ENCODE data around the gene TGFBR2.
A peak's percentile ranks its signal among the peaks of the same experiment; 100 is the strongest.

TGFBR2 gene

DNA sequence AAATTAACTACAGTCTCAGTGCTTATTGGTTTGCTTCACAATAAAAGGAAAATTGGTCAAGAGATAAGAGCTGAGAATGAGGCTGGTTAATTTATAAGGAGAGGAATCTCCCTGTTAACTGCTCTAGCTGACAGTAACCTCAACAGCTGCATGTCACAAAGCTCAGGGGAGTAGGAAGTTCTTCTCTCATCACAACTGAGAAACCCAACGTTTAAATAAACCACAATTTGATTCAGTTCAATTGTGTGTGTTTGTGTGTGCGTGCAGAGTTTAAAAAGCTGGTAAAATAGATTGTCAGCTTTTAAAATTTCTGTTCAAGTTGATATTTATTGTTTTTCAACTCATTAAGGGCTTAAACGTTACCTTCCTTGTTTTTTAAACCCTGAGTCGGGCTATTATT, 3.5 kb upstream of the TGFBR2 start:
- no peak for DNase-seq (ENCODE audit: low read depth, low spot score)
- no peaks in the 10 kb centered on the region for H3K36me3 ChIP-seq (ENCODE audit: control insufficient read depth, insufficient read depth, low read length)
- H3K4me1 ChIP-seq (ENCODE audit: control insufficient read depth, insufficient read depth, low read length), result peaks cover 1% of the 10 kb centered on the region; the same call in 1 of the 2 replicates
- no peak overlapping the region for H3K4me3 ChIP-seq (ENCODE audit: low read length)
- H3K27me3 ChIP-seq (ENCODE audit: control insufficient read depth, insufficient read depth, low read length), result no peaks in the 10 kb centered on the region
- H3K9me3 ChIP-seq (ENCODE audit: control insufficient read depth, insufficient read depth, low read length), result no peaks in the 10 kb centered on the region
- WGBS (ENCODE audit: insufficient coverage, insufficient read length), result no CpG with 5 or more reads among the region's 4 CpGs
- H3K27ac ChIP-seq (ENCODE audit: low read length), result no peak overlapping the region

DNA sequence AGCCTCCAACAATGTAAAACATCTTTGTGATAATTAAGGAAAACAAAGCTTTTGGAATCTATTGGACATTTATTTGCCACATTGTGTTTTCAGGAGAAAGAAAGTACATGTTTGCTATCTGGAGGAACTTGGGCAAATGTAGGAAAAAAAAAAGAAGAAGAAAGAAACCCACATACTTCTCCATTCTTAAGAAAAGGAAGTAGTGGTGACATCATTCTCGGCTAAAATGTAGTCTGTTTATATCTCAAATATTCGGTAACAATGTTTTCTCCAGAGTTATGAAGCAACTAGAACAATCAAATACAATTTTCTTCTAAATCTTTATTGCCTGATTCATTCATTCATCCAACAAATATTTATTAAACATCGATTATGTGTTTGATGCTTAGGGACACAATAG, 2.3 kb upstream of the TGFBR2 start:
- no peaks in the 10 kb centered on the region for H3K9me3 ChIP-seq (ENCODE audit: control insufficient read depth, insufficient read depth, low read length)
- no peak overlapping the region for H3K27ac ChIP-seq (ENCODE audit: low read length)
- DNase-seq (ENCODE audit: low read depth, low spot score), result no peak
- H3K4me3 ChIP-seq (ENCODE audit: low read length), result no peak overlapping the region
- no CpG with 5 or more reads among the region's 3 CpGs for WGBS (ENCODE audit: insufficient coverage, insufficient read length)
- H3K4me1 ChIP-seq (ENCODE audit: control insufficient read depth, insufficient read depth, low read length), result peaks cover 1% of the 10 kb centered on the region; the same call in 1 of the 2 replicates
- H3K27me3 ChIP-seq (ENCODE audit: control insufficient read depth, insufficient read depth, low read length), result no peaks in the 10 kb centered on the region
- H3K36me3 ChIP-seq (ENCODE audit: control insufficient read depth, insufficient read depth, low read length), result no peaks in the 10 kb centered on the region

DNA sequence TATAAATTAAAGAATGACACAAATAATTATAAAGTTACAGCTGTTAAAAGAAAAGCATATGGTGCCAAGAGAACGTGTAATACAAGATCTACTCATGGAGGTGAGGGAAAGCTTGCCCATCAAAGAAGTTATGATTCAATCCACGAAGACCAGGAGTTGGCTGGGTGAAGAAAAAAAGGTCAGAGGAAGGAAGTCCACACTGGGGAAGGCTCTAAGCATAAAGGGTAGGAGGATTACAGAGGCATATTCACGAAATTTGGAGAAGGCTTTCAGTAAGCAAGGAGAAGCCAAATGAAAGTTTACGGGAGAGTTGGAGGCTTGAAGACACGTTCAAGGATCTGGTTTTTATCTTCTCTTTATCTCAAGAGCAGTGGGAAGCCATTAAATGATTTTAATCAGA, 1.8 kb upstream of the TGFBR2 start:
- no peaks in the 10 kb centered on the region for H3K36me3 ChIP-seq (ENCODE audit: control insufficient read depth, insufficient read depth, low read length)
- no peak for DNase-seq (ENCODE audit: low read depth, low spot score)
- H3K4me3 ChIP-seq (ENCODE audit: low read length), result no peak overlapping the region
- no peaks in the 10 kb centered on the region for H3K9me3 ChIP-seq (ENCODE audit: control insufficient read depth, insufficient read depth, low read length)
- H3K4me1 ChIP-seq (ENCODE audit: control insufficient read depth, insufficient read depth, low read length), result peaks cover 1% of the 10 kb centered on the region; the same call in 1 of the 2 replicates
- H3K27me3 ChIP-seq (ENCODE audit: control insufficient read depth, insufficient read depth, low read length), result no peaks in the 10 kb centered on the region
- WGBS (ENCODE audit: insufficient coverage, insufficient read length), result no CpG with 5 or more reads among the region's 5 CpGs
- H3K27ac ChIP-seq (ENCODE audit: low read length), result no peak overlapping the region

DNA sequence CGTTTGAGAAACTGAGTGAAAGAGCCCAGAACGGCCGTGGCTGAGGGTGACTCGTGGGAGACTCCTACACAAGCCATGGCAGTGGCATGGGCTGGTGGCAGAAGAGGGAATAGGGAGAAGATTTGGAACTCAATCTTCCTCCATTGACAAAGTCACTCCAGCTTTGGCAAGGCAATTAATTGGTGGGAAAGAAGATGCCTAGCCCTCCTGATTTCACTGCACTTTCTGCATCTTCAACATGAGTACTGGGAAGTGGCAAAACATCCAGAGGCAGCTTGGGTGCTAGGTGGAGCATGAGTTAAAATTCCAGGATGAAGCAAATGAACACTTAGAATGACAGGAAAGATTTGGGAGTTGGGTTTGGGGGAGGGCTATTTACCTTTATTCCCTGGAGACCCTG, 1.4 kb upstream of the TGFBR2 start:
- Histone ChIP-seq H3K4me1 (ENCODE audit: control insufficient read depth, insufficient read depth, low read length) (peaks cover 1% of the 10 kb centered on the region; the same call in 1 of the 2 replicates), H3K4me3 (ENCODE audit: low read length) (no peak overlapping the region), H3K9me3 (ENCODE audit: control insufficient read depth, insufficient read depth, low read length) (no peaks in the 10 kb centered on the region), H3K27ac (ENCODE audit: low read length) (no peak overlapping the region), H3K36me3 (ENCODE audit: control insufficient read depth, insufficient read depth, low read length) (no peaks in the 10 kb centered on the region), H3K27me3 (ENCODE audit: control insufficient read depth, insufficient read depth, low read length) (no peaks in the 10 kb centered on the region)
- no peak for DNase-seq (ENCODE audit: low read depth, low spot score)
- no CpG with 5 or more reads among the region's 4 CpGs for WGBS (ENCODE audit: insufficient coverage, insufficient read length)

DNA sequence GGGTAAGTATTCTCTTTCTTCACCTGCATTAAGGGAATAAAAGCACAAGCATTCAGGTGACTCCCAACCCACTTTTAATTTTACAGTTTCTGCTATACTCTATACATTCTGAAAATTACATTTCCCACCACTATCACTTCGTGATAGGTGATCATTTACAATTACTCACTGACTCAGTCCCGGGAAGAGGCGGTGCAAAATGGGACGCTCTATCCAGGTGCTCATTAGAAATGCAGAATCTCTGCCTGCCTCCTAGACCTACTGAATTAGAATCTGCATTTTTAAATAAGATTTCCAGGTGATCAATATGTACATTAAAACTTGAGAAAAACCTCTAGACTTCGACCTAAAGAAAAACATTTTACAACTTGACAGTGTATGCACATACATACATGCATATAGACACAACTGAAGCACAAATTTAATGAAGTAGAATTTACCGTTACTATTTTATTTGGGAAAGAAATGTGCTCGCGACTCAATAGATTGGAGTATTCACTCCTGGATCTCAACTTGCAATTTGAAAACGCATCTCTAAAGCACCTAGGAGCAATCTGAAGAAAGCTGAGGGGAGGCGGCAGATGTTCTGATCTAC, 598 bp upstream of the TGFBR2 start:
- no peak for DNase-seq (ENCODE audit: low read depth, low spot score)
- H3K27ac ChIP-seq (ENCODE audit: low read length), result no peak overlapping the region
- H3K27me3 ChIP-seq (ENCODE audit: control insufficient read depth, insufficient read depth, low read length), result no peaks in the 10 kb centered on the region
- WGBS (ENCODE audit: insufficient coverage, insufficient read length), result no CpG with 5 or more reads among the region's 10 CpGs
- H3K4me3 ChIP-seq (ENCODE audit: low read length), result peak overlapping the region; percentile 78; the same call in 1 of the 2 replicates
- H3K4me1 ChIP-seq (ENCODE audit: control insufficient read depth, insufficient read depth, low read length), result peaks cover 3% of the 10 kb centered on the region; the same call in 1 of the 2 replicates
- no peaks in the 10 kb centered on the region for H3K9me3 ChIP-seq (ENCODE audit: control insufficient read depth, insufficient read depth, low read length)
- no peaks in the 10 kb centered on the region for H3K36me3 ChIP-seq (ENCODE audit: control insufficient read depth, insufficient read depth, low read length)

DNA sequence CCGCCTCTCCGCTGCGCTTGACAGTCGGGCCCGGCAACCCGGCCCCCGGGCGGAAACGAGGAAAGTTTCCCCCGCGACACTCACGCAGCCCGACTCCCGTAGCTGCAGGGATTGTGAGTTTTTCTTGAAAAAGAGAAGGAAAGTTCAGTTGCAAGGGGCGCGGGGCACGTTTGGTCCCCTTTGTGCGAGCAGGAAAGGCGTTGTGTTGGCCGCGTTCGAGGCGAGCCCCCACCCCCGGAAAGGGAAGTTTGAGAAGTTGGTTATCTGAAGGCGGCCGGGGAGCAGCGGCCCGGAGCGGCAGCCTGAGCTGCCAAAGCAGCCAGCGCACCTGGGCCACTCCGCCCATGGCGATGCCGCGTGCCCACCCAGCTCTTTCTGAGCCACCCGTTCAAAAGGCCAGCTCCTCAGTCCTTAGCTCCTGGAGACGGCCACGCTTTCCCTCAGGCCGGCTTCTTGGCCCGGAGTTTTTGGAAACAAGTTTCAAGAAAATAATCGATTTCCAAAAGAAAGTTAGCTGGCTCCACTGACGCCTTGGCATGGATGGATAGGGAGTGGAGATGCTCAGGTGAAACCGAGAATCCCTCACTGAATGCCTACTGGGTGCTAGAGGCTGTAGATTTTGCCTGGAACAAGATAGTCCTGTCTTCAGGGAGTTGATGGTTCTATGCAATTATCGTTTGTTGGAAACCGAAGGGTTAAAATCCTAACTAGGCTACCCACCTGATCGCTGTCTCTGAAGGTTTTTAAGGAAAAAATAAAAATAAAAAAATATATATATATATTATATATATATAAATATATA, 832 bp downstream of the TGFBR2 start:
- H3K4me1 ChIP-seq (ENCODE audit: control insufficient read depth, insufficient read depth, low read length), result peaks cover 4% of the 10 kb centered on the region; the same call in 1 of the 2 replicates
- no peak overlapping the region for H3K27ac ChIP-seq (ENCODE audit: low read length)
- DNase-seq (ENCODE audit: low read depth, low spot score), result no peak
- no peaks in the 10 kb centered on the region for H3K36me3 ChIP-seq (ENCODE audit: control insufficient read depth, insufficient read depth, low read length)
- WGBS (ENCODE audit: insufficient coverage, insufficient read length), result no CpG with 5 or more reads among the region's 45 CpGs
- no peaks in the 10 kb centered on the region; the same call in 1 of the 2 replicates for H3K27me3 ChIP-seq (ENCODE audit: control insufficient read depth, insufficient read depth, low read length)
- H3K4me3 ChIP-seq (ENCODE audit: low read length), result peak overlapping the region; percentile 78; the same call in 1 of the 2 replicates
- H3K9me3 ChIP-seq (ENCODE audit: control insufficient read depth, insufficient read depth, low read length), result no peaks in the 10 kb centered on the region

DNA sequence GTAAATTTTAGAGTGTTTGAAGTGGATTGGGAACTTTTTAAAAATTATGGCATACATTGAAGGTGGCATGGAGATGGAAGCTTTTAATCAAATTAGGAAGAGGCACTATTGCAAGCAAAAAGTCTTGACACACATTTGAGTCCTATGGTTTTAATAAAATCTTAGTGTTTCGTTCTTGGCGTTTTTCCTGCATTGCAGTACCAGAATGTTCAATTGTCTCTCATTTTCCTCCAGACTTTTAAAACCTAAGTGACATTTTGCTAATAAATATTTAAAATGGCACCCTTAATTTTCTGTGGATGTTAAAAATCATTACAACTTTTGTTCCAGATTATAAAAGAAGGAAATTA, 2.2 kb downstream of the TGFBR2 start:
- WGBS (ENCODE audit: insufficient coverage, insufficient read length), result no CpG with 5 or more reads among the region's 2 CpGs
- DNase-seq (ENCODE audit: low read depth, low spot score), result no peak
- Histone ChIP-seq H3K4me3 (ENCODE audit: low read length) (no peak overlapping the region), H3K36me3 (ENCODE audit: control insufficient read depth, insufficient read depth, low read length) (no peaks in the 10 kb centered on the region), H3K9me3 (ENCODE audit: control insufficient read depth, insufficient read depth, low read length) (no peaks in the 10 kb centered on the region), H3K4me1 (ENCODE audit: control insufficient read depth, insufficient read depth, low read length) (peaks cover 4% of the 10 kb centered on the region; the same call in 1 of the 2 replicates), H3K27me3 (ENCODE audit: control insufficient read depth, insufficient read depth, low read length) (no peaks in the 10 kb centered on the region; the same call in 1 of the 2 replicates), H3K27ac (ENCODE audit: low read length) (no peak overlapping the region)

DNA sequence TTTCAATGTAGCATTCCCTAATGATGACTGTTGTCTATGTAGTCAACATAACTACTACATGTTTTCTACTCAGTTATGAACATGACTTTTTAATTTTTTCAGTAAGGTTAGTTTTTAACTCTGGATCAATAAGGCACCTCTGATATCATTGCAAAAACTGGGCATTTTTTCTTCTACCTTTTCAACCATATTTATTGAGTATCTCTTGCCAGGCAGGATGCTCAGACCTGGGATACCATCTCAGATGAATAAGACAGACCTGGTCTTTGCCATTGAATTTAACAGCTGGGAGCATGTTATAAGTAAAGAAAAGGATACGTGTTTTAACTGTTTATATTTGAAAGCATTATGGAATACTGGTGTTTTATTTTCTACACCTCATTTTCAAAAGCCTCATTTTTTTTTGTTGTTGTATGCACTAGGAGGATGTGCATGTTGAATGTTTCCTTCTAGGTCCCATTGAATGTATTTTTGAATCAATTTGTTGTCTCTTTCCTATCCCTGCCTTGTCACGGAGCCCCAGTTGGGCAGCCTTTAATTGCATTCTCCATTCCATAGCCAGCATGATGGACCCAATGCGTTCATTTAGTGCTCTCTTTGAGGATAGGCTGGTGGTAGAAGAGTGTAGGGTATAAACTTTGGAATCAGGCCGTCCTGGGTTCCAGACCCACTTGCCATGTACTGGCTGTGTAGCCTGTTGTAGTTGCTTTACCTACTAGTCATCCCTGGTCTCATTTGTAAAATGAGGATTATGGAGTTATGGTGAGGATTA, 3.7 kb downstream of the TGFBR2 start:
- H3K27ac ChIP-seq (ENCODE audit: low read length), result no peak overlapping the region

DNA sequence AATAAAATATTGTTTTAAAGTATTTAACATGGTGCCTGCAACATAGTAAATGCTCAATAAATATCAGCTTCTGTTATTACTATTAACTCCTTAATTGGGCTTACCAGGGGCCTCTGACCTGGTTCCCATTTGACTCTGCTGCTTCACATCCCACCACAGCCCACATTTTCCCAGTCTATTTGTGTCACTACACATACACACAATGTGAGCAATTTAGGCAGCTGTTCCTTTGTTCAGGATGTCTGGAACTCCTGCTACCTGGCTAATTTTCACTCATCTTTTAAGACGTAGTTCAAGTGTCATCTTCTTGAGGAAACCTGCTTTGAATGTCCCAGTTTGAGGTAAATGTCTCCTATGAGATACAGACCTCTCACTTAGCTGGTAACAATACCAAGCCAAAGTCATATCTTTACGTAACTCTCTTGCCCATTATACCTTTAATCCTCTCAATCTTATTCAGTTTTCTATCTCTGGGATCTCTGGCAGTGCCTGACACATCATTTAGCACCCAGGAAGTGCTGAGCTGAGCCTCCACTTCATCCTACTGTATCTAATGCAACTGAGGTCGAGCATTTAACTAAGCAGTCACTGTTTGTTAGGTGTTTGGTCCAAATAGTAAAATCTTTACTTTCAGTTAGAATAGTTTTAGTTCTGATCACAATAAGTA, 4.4 kb downstream of the TGFBR2 start:
- H3K27ac ChIP-seq (ENCODE audit: low read length), result no peak overlapping the region
- no peak for DNase-seq (ENCODE audit: low read depth, low spot score)
- H3K27me3 ChIP-seq (ENCODE audit: control insufficient read depth, insufficient read depth, low read length), result no peaks in the 10 kb centered on the region; the same call in 1 of the 2 replicates
- no peaks in the 10 kb centered on the region for H3K36me3 ChIP-seq (ENCODE audit: control insufficient read depth, insufficient read depth, low read length)
- peaks cover 4% of the 10 kb centered on the region; the same call in 1 of the 2 replicates for H3K4me1 ChIP-seq (ENCODE audit: control insufficient read depth, insufficient read depth, low read length)
- no CpG with 5 or more reads among the region's 3 CpGs for WGBS (ENCODE audit: insufficient coverage, insufficient read length)
- no peak overlapping the region for H3K4me3 ChIP-seq (ENCODE audit: low read length)
- no peaks in the 10 kb centered on the region for H3K9me3 ChIP-seq (ENCODE audit: control insufficient read depth, insufficient read depth, low read length)

More for the DNA sequence above, 3.7 kb downstream of the TGFBR2 start:
- Histone ChIP-seq H3K27me3 (ENCODE audit: control insufficient read depth, insufficient read depth, low read length) (no peaks in the 10 kb centered on the region; the same call in 1 of the 2 replicates), H3K4me1 (ENCODE audit: control insufficient read depth, insufficient read depth, low read length) (peaks cover 4% of the 10 kb centered on the region; the same call in 1 of the 2 replicates), H3K9me3 (ENCODE audit: control insufficient read depth, insufficient read depth, low read length) (no peaks in the 10 kb centered on the region), H3K36me3 (ENCODE audit: control insufficient read depth, insufficient read depth, low read length) (no peaks in the 10 kb centered on the region), H3K4me3 (ENCODE audit: low read length) (no peak overlapping the region)
- no CpG with 5 or more reads among the region's 4 CpGs for WGBS (ENCODE audit: insufficient coverage, insufficient read length)
- no peak for DNase-seq (ENCODE audit: low read depth, low spot score)

Data from iPS DF 6.9 (cell line).